ENCODE results near the gene ACOT11.

DNA sequence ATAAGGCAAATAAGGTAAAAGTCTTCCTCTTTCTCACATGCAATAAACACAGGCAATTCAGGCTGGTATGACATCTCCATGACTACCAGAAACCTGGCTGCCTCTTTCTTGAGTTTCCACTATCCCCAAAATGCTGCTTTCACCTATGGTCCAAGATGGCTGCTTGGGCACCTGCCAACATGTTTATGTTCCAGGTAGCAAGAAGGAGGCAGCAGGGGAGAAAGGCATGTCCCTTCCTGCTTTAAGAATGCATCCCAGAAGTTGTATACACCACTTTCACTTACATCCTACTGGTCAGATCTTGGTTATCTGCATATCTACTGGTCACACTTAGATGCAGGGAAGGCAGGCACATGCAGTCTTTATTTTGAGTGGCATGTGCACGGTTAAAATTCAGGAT lies 19.4 kb upstream of the ACOT11 start:
- TF ChIP-seq, protein P1, sequence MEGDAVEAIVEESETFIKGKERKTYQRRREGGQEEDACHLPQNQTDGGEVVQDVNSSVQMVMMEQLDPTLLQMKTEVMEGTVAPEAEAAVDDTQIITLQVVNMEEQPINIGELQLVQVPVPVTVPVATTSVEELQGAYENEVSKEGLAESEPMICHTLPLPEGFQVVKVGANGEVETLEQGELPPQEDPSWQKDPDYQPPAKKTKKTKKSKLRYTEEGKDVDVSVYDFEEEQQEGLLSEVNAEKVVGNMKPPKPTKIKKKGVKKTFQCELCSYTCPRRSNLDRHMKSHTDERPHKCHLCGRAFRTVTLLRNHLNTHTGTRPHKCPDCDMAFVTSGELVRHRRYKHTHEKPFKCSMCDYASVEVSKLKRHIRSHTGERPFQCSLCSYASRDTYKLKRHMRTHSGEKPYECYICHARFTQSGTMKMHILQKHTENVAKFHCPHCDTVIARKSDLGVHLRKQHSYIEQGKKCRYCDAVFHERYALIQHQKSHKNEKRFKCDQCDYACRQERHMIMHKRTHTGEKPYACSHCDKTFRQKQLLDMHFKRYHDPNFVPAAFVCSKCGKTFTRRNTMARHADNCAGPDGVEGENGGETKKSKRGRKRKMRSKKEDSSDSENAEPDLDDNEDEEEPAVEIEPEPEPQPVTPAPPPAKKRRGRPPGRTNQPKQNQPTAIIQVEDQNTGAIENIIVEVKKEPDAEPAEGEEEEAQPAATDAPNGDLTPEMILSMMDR (IDR thresholded peaks at IDR 0.05; ENCODE audit: low read length) = no peak
- no peak for TF ChIP-seq EZH2phosphoT487 (IDR thresholded peaks at IDR 0.05; ENCODE audit: low read length)

Measured in MM.1S (cell line).